HG03378 (cell line): Measurements from ENCODE around the gene MRPS27.

Experiments
- ATAC-seq: cut with Tn5 transposase; IDR thresholded peaks from one replicate; pipeline ENCODE4 v1.9.1; 2021; ENCODE audit warnings: mild to moderate bottlenecking, moderate library complexity; ENCODE audit not compliant: unreplicated experiment

The MRPS27 gene

DNA sequence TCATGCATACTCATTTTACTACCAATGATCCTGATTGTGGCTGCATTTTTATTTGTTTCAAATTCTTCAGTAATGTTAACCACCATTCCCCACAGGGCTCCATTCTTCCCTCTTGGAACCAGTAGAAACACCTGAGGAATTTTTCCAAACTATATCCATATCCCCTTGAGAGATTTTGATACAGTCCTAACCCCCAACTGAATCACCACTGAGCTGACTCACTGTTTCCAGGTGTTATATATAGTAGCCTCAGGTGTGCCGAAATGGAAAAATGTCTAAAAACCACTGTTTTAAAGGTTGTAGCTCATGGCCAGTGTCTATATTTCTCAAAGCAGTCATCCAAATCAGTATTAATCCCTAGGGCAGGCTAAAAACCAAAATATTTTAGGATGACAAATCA, 85.2 kb downstream of the MRPS27 start:
- ATAC-seq = no peak

DNA sequence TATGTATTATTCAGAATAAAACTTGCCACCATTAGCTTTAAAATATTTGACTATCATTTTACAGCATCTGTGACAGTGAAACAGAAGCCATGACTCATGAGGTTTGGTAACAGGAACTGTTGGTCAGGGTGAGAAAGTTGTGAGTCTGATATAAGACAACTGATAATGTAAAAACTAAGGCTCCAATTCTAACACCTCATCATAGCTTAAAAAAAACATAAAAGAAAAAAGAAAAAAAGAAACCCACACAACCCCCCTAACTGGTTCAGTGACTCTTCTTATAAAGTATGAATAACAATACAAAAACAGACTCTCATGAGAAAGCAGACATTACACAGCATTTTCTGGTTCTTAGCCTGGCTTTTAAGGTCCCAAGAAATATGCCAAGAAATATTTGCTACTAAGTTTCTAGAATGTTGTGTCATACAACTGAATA, 85.8 kb downstream of the MRPS27 start:
- peak; percentile 91 for ATAC-seq

DNA sequence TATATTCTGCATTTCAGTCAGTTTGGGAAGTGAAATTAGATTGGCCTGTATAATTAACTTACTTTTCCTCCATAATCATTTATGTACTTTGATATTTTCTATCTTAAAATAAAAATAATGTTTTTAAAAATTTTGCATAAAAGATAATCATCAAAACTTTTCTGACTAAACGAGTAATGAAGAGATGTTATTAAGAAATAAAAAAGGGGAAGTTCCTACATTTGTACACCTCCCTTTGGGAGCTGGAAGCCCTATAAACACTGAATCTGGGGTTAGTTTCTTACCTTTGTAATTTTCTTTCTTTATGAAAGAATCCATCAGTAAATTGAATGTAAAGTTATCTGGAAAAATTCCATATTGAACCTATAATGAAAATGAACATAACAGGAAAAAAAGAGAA, 86.2 kb downstream of the MRPS27 start:
- ATAC-seq = no peak

DNA sequence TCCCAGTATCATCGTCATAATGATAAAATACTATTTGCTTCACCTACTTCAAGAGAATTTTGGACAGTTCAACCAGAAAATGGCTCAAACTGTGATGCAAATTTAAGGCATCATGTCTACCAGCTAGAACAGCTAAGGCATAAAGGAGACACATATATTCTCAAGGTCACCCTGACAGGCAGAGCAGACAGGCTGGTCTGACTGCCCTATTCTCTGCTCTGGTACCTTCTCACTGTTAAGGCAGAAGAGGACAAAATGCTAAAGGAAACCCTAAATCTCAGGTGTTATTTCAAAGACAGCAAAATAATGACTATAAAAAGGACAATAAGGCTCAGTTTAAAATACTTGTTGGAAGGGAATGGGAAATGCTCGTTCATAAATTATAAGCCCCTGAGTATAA, 87.2 kb downstream of the MRPS27 start:
- ATAC-seq = no peak

DNA sequence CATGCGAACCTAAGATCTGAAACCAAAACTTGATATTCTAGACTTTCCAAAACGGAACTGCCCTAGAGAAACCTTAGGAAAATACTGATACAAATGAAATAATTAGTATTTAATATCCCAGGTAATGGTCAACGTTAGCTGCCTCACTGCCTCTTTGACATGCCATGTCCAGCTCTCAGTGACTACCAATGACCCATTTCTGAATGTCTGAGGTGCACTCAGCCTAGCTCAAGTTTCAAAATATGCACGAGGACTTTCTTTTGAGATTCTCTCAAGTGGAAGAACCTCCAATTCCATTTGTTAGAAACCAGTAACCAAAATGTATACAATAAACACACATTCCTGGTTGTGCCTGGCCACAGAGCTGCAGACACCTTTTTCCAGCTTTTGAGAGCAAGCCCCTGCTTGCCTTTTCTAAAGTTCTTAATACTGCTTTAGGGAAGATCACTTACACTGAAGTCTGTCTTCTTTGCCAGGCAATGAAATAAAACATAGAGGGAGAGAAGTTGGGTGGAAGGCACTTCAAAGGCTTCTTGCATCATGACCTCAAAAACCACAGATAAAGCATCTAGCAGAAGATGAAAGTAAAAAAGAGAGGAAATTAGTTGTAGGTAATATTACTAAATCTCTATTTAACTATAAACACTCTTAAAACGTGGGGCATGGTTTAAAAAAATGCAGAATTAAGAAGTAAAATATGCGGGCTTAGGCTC, 87.9 kb downstream of the MRPS27 start:
- no peak for ATAC-seq

DNA sequence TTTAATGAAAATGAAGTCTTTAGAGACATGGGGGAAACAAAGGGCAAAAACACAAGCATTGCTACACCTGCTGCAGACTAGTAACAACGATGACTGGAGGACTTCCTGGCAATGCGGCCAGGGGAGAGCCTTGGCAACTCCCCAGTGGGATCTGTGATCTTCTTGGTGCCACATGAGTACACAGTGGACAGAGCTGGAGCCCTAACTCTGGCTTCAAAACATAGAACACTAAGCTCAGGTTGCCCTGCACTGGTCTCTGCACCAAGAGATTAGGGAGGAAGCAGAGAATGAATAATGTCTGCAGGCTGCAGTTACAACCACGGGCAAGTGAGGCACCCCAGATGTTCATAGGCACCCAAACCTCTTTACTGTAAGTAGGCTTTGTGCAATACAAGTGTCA, 91.1 kb downstream of the MRPS27 start:
- no peak for ATAC-seq

DNA sequence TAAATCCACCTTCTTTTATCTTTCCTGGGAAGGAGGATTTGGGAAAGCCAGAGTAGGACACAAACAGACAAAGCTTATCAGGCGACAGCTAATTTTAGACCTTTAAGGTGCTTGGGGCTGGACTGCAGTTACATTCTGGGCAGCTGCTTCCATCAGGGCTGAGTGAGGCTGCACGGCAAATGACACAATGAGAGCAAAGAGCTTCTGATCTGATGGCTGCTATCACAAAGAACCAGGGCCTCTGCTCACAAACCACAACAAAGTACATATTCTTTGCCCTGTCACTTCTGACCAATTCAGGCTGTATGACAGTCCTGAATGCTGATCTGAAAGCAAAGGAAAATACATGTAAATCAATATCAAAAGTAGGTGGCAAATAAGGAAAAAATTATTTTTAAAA, 93.1 kb downstream of the MRPS27 start:
- ATAC-seq = no peak

DNA sequence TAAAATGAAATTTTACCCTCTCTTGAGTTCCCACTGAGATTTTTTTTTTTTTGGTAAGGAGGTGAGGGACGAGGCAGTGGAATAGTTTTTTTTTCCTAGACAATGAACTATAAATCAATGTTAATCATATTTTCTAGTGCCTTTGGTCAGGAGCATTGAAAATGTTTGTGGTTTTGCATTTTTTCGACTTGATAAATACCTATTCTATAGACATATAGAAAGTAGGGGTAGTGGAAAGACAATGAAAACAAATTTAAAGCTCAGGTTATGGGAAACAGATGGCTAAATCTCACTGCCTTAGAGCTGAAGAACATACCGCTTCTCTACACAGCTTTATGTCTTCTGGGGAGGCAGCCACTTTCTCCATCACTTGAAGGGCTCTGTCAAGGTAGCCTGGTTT, 94.3 kb downstream of the MRPS27 start:
- ATAC-seq = no peak

DNA sequence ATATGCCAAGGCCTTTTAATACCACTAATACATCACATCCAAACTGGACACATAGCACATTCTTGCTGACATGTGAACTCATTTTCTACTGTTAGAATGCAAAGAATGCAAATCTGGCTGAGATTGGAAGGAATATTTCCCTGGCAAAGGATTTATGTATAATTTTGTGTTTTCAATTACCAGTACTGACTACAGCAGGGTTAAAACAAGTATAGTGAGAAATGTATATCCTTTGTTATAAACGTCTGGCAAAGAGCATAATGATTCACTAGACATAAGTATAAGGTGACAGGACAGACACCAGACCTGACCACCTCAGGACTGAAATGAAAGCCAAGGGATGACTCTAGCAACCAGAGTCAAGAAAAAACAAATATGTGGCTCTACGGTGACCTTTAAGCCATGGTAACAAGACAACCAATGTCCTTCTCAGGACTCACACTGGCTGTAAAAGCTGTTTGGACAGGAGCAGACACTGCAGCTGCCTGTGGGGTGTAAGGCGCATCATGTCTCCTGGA, 95.0 kb downstream of the MRPS27 start:
- ATAC-seq = no peak

DNA sequence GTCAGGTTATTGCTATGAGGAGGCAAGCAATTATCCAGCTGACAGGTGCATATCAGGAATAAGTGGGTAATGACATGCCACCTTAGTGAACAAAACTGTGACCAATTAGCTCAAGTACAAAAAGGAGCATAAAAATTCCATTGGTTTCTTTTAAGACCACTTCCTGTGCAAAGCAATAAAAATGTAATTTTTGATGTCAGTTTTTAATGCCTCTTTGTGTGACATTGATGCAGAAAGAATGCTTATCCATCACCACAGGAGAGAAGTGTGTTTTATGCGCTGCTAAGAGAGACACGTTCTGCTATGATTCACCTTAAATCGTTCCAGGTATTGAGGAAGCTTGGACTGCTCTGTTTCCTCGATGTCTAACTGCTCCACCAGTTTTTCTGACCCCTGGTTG, 96.7 kb downstream of the MRPS27 start:
- ATAC-seq = no peak

DNA sequence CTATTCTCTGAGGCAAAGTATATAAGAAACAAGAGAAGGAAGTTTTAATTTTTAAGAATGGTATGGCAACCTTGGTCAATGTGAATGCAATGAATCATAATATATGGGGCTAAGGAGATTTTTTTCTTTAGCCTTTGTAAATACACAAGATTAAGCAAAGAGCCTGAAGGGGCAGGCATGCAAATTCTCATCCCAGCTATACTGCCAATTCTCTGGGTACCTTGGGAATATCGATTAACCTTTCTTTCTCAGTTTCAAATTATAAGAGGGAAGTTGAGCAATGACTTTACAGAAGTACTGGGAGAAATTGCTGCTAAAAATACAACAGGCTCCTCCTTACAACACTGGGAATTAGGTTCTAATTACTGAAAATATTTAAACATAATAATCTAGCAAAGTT, 97.5 kb downstream of the MRPS27 start:
- no peak for ATAC-seq

DNA sequence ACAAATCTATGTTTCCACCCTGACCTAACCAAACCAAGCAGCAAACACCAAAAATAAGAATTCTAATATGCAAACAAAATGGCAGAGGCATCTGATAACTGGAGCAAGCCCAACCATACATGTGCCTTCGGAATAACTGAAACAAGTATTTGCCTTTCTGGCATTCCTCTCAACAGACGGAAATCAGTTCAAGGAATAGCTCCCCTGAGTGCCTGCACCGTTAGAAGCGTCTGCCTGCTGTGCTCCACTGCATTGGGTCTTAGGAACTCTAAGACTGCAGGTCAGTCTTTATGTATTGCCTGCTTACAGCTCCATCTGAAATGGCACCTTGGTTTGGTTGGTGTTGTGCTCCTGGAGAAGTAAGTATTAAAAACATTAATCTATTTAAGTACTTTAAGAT, 98.5 kb downstream of the MRPS27 start:
- ATAC-seq = no peak

DNA sequence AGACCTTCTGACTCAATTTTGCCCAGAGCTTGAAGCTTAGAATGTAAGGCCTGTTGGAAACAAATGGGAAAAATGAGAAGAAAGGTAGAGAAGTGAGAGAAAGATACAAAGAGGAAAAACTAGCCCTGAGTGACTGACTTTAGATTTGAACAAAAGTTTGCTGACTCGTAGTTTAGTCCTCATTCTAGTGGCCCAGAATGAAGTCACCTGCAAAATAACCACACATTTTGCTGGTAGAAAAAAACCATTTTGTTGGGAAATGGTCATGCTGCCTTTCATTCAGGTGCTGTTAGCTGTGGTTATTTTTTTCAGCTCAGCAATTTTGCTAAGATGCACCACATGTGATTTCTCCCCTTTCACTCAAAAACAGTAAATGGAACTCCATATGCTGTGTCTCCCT, 98.9 kb downstream of the MRPS27 start:
- no peak for ATAC-seq

DNA sequence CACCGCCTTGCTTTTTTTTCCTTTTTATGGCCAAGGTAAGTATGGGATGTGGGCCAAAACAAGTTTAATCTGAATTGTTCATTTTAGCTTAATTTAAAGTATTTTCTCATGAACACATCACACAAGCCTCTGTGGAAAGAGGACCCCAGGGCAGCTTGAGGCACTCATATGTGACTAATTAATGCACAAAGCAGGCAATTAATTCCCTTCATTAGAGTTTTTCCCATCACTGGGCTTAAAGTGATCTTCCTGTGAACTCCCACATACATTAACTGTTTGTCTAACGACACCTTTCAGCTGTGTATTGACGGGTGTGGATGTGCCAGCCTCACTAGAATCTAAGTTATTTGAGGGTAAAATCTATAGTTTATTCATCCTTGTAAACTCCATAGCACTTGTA, 103.3 kb downstream of the MRPS27 start:
- no peak for ATAC-seq

DNA sequence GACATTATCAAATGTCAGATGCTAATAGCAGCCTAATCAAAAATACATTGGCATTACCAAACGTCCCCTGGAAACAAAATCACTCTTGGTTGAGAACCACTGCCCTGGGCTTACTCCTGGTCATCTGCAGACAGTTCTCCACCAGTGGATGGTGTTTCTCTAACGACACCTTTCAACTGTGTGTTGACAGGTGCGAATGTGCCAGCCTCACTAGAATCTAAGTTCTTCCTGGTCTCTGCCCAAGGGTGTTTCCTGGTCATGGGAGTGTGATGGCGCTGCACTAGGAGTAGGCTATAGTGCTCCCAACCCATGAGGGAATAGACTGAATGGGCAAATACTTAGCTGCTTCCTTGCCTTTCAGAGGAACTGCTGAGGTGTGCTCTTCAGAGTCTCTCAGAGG, 105.9 kb downstream of the MRPS27 start:
- no peak for ATAC-seq

DNA sequence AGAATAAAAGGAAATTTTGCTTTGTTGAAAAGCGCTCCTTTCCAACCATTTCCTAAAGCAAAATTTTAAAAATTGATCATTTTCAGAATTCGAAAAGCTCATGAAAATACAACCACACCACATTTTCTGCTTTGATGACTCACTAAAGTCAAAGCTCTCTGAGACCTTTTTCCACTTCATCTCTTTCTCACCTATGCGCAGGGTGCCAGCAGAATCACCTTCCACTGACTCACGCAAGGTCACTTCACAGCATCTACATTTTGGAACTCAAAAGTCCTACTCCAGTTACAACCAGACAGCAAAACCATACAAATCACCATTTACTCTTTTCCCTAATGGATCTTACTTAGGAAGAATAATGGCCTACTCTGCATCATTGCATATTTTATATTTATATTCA, 106.6 kb downstream of the MRPS27 start:
- ATAC-seq = no peak

DNA sequence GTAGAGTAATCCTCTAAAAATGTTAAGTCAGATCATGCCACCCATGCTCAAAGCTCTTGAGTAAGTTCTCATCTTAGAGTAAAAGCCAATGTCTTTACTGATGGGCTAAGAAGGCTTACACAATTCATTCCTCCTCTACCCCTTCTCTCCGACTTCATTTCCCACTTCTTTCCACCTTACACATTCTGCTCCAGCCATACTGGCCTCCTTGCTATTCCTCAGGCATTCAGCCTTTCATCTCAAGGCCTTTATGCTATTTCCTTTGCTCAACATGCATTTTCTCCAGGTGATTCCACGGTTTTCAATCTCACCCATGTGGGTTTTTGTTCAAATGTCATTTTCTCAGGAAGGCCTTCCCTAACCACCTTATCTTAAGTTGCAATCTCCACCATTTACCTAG, 107.9 kb downstream of the MRPS27 start:
- ATAC-seq = no peak

DNA sequence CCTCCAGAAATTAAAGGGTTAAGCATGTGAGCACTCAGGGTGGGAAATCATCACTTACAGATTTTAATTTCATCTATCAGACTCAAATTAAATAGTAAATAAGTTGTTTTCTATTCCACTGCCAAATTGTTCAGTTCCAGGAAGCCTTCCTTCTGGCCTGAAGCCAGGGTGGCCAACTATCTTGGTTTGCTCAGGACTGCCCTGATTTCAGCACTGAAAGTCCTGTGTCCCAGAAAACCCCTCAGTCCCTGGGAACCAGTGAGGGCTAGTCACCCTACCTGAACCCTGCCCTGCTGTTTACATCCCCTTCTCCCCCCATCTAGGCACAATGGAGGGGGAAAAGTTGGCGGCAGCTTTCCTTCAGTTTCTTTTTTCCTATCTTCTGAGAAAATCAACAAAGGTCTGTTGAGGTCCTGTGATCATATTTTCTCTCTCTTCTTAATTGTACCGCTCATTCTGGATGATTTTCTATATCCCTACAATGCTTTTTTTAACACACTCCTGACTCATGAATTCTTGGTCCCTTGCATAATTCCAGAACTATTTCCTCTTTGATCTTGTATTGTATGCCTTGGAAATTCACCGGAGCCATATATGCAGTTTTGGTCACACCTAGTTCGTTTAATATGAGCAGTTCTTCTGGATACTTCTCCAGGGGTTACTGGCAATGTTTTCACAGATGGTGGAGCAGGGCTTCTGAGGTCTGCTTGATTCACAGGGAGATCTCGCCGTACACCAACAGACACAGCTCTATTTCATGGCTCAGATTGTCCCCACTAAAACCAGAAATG, 109.0 kb downstream of the MRPS27 start:
- ATAC-seq = no peak

DNA sequence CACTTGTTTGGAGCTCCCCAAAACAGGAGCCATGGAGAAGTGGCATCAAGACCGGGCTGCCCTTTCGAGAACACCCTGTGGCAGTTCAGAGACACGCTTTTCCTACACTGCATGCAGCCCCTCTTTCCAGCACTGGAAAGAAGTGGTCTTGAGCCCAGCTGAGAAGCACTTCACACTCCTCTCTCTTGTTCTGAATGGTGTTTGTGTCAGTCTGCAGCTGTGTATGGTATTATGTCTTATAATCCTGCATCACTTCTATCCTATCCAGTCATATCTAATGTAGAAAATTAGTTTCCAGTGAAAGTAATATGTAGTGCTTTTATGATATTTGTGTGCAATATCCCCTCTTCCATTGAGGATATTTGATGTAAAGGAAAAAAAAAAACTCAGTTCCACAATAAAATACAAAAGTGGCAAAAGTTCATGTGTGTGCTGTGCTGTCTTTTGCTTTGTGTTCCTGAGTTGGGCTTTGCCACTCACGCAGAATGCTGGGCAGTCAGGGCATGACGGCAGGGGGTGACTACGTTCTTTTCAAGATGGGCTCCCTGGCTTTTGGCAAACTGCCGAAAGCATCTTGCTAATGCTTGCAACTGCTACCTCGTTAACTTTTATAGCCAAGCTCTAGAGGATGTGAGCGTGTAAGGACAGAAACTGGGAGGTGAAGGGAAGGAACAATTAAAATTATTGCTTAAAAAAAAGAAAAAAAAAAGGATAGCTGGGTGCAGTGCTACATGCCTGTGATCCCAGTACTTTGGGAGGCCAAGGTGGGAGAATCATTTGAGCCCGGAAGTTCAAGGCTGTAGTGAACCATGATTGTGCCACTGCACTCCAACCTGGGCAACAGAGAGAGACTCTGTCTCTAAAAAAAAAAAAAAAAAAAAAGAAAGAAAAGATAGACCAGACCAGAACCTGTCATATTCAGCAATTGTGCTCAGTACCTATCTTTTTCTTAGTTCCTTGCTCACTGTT, 110.6 kb downstream of the MRPS27 start:
- no peak for ATAC-seq

DNA sequence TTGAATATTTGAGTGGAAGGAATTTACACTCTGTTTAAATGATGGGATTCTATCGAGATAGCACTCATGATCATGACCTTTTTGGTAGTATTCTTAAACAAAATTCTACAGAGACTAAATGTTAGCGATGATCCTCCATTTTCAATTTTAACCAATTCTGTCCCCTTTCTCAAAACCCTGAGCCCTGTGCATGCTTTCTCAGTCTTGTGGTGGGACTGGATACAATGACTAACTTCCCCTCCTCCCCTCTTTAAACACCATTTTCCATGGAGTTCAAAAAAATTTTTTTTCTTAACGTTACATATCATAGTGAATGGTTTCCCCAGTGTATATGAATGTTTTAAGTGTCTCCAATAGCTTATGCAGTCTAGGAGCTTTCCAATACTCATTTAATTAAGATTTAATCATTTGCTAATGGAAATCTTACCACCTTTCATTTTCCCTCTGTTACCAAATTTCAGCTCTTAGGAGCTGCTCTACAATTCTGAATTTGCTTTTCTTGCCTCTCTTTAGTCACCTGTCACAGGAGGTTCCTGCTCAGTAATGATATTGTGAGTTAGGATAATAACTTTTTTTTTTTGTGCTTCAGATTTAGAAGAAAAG, 111.6 kb downstream of the MRPS27 start:
- ATAC-seq = no peak

DNA sequence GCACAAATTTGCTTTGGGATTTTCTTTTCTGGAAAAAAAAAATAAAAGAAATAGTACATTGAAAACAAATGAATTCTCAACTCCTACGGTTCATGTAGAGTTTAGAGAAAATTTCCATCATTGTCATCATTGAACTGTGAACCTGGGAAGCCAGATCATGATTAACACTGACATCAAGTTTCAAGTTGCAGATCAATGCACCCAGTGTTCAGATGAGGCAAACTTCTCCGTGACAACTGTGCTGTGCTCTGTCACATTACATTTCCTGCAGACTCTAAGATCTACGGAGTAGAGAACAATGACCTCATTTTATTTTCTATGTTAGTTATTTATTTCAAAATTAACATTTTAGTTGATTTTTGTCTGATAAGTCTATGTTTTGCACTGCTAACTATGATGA, 113.0 kb downstream of the MRPS27 start:
- no peak for ATAC-seq
